GM18873 (cell line): Measurements from ENCODE around the gene NRSN1.
"Not testable (repeated sequence)": the region's sequence is repeated elsewhere in the genome, so short reads cannot be mapped to it uniquely, and the experiment has no call there.

Experiments
- ATAC-seq: cut with Tn5 transposase; IDR thresholded peaks from one replicate; pipeline ENCODE4 v1.9.1; 2021; ENCODE audit warnings: mild to moderate bottlenecking, moderate library complexity, moderate number of reproducible peaks; ENCODE audit not compliant: unreplicated experiment, low FRiP score

Gene NRSN1

GRCh38 chr6:24139639-24140038 lies 13.6 kb downstream of the NRSN1 start:
- no peak for ATAC-seq

DNA sequence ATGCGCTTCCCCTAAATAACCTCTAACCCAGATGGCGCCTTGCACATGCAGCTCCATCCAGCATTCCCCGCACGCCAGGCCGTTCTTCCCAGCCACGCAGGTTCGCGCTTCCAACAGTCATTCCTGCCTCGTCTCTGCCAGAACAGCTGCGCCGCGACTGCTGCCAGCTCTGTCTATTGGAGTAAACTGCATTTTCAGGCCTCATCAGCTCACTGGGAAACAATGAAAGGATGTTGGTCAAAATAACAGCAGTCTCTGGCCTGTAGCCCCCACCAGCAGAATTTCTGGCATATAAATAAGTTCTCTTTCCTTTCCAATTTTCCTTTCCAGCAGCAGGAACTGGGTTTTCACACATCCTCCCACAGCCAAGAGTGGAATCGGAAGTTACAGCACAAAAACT lies 14.6 kb downstream of the NRSN1 start:
- no peak for ATAC-seq

GRCh38 chr6:24142733-24143132 lies 16.7 kb downstream of the NRSN1 start:
- ATAC-seq: not testable (repeated sequence)

GRCh38 chr6:24145690-24146131 lies 19.7 kb downstream of the NRSN1 start:
- ATAC-seq: no peak

GRCh38 chr6:24146871-24147270 lies 20.9 kb downstream of the NRSN1 start:
- ATAC-seq: no peak

DNA sequence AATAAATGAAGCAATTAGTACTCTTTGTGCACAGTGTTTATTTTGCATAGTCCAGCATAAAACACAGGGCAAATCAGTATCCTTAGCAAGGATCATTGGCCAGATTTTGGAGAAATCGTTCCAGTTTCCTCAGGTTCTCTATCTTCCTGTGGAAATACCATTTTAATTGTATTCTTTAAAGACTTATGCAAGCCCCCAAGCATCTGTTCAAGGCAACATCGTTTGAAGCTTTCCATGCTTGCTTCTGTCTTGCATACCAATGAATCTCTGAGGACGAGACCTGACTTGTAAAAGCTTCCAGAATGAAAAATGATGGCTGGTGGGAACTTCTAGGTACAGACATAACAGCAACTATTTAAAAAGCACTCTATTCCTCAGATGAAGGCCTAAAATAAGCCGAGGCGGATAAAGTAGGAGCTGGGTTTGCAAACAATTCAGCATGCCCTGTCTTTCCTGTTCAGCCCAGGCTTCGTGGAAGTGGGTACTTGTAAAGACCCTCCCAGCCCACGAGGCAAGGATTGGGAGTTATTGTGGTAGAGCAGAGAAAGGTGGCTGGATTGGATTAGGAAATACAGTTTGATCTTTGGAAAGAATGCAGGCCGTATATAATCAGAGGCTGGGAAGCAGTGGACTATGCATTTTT lies 21.6 kb downstream of the NRSN1 start:
- ATAC-seq: no peak

GRCh38 chr6:24148154-24148570 lies 22.1 kb downstream of the NRSN1 start:
- ATAC-seq: no peak

DNA sequence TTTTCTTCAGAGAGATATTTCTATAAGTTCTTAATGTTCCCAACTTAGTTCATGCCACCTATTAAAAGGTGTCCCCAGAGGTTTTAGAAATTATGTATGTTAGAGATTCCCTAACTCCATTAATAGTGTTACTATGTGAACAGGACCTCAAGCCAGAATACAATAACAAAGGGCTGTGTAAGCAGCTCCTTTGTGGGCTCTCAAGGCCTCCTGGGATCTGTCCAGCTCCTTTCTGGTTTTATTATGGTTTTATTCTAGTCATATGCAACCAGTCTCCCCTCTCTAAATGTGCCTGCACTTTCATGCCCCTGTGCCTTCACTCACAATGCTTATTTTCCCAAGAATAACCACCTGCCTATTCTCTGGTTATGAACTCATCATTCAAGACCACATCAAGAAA lies 22.7 kb downstream of the NRSN1 start:
- ATAC-seq: no peak

DNA sequence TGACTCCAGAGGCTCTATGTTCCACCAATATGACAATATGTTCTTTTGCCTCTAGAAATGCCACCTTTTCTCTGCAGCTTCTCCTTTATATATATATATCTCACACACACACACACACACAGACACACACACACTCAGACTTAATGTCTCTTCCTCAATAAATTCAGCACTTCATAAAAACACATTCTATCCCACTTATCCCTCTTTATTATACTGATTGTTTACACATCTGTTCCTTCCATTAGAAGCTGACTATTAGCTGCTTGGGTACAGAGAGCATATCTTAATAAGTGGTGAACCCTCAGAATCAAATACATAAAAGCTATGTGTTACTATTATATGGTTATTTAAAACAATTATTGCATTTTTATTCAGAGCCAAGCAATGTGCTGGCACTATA lies 23.3 kb downstream of the NRSN1 start:
- ATAC-seq: no peak

DNA sequence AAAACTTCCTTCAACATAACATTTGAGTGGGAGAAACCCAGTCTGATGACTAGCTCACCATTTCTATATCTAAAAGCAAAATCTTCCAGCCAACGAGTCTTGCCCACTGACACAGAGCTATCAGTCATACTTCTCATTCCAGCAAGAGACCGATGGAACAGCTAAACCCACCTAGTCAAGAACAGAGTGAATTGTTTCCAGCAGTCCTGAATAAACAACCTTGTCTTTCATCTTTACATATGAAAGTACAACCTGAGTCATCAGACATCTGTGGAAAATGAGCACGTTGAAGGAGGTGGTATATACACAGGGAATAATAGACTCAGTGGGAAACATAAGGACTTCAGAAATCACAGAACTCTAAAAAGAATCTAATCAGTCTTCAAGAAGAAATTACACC lies 23.8 kb downstream of the NRSN1 start:
- ATAC-seq: no peak

DNA sequence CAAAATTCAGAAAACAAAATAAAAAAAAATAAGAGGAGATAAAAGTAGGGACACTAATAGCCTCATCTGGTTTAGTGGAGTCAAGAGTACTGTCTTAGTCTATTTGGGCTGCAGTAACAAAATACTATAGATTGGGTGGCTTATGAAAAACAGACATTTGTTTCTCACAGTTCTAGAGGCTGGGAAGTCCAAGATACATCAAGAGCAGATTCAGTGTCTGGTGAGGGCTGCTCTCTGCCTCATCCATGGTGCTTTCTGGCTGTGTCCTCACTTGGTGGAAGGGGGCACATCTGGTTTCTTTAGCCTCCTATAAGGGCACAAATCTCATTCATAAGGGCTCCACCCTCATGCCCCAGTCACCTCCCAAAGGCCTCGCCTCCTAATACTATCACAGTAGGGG lies 26.0 kb downstream of the NRSN1 start:
- ATAC-seq: no peak

DNA sequence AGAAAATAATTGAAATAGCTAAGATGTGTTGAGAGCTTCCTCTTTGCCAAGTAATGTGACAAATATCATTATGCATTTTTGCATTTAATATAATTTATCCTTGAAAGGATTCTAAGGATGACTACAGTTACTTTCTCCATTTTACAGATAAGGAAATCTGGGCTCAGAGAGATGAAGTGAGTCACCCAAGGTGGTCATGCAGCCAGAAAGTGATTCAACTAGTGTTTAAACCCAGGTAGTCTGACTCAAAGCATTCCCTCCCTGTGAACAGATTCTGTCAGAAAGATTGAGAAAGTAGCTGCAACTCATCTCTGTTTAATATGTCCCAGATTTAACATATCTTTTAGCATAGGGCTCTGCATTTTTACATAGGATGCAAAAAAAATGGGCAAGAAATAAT lies 28.1 kb downstream of the NRSN1 start:
- no peak for ATAC-seq

DNA sequence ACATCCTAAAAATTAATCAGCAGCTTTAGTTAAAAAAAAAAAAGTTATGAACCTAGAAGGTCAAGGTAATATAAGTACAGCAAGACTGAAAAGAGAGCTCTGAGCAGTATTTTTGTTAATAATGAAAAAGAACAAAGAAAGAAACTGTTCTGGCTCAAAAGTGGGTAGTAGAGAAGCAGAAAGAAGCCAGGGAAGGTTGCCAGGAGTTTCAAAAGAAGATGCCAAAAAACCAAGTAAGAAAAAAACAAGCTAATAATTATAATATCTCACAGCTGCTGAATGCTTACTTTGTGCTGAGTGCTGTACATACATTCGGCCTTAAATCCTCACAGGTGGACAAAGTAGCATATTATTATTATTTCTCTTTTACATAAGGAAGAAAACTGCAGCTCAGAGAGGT lies 31.9 kb downstream of the NRSN1 start:
- ATAC-seq: no peak

GRCh38 chr6:24183584-24183983 lies 57.6 kb downstream of the NRSN1 start:
- ATAC-seq: no peak

DNA sequence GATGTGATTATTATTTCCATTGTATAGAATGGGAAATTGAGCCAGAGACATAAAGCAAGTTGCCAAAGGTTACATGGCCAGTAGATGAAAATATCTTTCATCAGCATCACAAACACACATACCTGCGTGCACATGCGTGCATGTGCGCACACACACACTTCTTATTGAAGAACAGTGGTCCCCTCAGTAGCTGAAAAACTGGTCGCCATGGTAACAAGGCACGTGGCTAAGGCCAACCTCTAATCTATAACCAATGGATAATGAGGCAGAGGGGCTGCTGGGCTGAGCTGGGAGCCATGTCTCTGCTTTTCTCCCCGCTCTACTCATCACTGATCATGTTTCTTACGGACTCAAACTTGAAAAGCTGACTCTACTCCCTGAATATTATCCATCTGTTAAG lies 60.3 kb downstream of the NRSN1 start:
- ATAC-seq: no peak

GRCh38 chr6:24187965-24188577 lies 62.1 kb downstream of the NRSN1 start:
- no peak for ATAC-seq

DNA sequence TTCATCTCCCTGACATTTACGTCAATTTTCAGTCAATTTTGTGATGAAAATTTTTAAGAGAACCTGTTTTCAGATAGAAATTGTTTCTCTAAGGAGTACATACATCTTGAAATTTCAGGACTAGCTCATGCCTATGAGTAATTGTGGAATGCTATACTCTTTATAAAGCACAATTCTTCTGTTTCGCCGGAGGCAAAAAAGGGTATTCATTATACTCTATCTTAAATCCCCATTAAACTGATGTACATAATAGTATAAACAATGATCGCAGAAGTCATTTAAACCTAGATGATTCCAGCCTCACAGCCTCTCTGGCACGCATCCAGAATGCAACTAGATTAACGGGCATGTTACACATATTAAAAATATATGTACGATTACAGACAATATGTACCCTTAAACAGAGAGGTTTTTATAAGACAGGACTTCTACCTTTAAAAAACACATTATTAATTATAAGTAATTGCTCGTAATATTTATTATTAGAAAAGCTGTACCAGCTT lies 62.6 kb downstream of the NRSN1 start:
- ATAC-seq: no peak

- no peak for ATAC-seq
Measured at GRCh38 chr6:24191346-24191745, 65.3 kb downstream of the NRSN1 start.

DNA sequence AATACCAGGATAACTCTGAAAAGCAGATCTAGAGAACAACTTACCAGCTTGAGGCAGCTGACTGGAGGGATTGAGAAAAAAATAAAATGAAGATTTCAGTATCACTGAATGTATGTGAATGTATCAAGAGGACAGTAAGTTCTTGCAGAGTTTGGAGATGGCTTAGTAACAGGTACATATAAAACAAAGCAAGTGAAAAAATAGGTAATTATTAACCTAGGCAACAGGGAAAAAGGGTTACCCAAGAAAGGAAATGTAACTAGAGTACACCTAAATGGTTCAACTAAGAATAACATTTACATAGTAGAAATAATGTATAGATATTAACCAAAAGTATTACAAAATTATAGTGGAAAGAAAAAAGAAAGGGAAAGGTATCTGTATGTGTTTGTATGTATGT lies 67.3 kb downstream of the NRSN1 start:
- ATAC-seq: no peak

GRCh38 chr6:24194978-24195700 lies 69.1 kb downstream of the NRSN1 start:
- ATAC-seq: no peak

GRCh38 chr6:24195836-24196597 lies 70.0 kb downstream of the NRSN1 start:
- ATAC-seq: no peak
